ENCODE measurements around the gene PEAR1.
A peak's percentile ranks its signal among the peaks of the same experiment; 100 is the strongest.

Gene PEAR1

DNA sequence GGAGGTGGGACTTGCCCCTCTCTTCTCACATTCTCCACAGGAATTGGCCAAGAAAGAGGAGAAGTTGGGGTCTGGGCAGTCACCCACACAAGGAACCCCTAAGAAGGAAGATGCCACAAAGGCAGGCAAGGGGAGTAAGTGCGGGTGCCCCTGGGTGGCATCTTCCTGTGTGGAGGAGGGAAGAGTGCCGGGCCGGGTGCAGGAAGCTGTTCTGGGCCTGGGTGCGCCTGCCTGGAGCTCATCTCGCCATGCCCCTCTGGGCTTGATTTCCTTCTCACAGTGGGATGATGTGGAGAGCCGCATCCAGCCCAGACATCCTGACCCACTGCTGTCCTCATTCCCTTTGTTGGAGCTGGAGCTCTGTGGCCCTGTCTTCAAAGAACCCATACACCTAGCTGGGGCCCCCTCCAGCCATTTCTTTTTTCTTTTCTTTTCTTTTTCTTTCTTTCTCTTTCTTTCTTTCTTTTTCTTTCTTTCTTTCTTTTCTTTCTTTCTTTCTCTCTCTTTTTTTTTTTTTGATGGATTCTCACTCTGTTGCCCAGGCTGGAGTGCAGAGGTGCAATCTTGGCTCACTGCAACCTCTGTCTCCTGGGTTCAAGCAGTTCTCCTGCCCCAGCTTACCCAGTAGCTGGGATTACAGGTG lies 36.2 kb downstream of the PEAR1 start:
- ChIA-PET POLR2A (interaction anchor here (1.0 kb wide), 1 partner anchor 31 kb away, joined by 3 read pairs; no protein-coding TSS in a partner anchor), CTCF (interaction anchor here (0.8 to 14.3 kb wide), 14 partner anchors 8 to 272 kb away, joined by 3 to 201 read pairs (median 4); partner anchors contain the start of genes INSRR and PEAR1)
- Histone ChIP-seq H3K9me3 (ENCODE audit: control extremely low read depth in 1 of 5, control insufficient read depth in 4 of 5, insufficient read depth in 2 of 5, low read depth in 1 of 5, low read length in 4 of 5) (no peaks in the 10 kb centered on the region), H3K27ac (ENCODE audit: insufficient read depth in 1 of 2, low read depth in 1 of 2, low read length in 2 of 2, poor library complexity in 1 of 2, severe bottlenecking in 2 of 2) (no peak overlapping the region), H3K27me3 (replicated peaks in 2 of 5; ENCODE audit: control insufficient read depth in 4 of 5, insufficient read depth in 5 of 5, low read length in 4 of 5) (peaks cover 0 to 40% (median 19%) of the 10 kb centered on the region in 5 experiments), H3K36me3 (ENCODE audit: control insufficient read depth in 4 of 4, insufficient read depth in 4 of 4, low read length in 3 of 4) (no peaks in the 10 kb centered on the region), H3K4me3 (ENCODE audit: control insufficient read depth in 1 of 7, extremely low read depth in 1 of 7, insufficient read depth in 4 of 7, low read depth in 2 of 7, low read length in 6 of 7) (no peak overlapping the region), H3K4me1 (ENCODE audit: control extremely low read depth in 1 of 4, control insufficient read depth in 4 of 4, insufficient read depth in 4 of 4, low read length in 3 of 4) (peaks cover 0 to 36% (median 26%) of the 10 kb centered on the region in 4 experiments)
- no peak for DNase-seq
- 94% methylated on average over 4 of the region's 6 CpGs for WGBS (ENCODE audit: insufficient coverage)

DNA sequence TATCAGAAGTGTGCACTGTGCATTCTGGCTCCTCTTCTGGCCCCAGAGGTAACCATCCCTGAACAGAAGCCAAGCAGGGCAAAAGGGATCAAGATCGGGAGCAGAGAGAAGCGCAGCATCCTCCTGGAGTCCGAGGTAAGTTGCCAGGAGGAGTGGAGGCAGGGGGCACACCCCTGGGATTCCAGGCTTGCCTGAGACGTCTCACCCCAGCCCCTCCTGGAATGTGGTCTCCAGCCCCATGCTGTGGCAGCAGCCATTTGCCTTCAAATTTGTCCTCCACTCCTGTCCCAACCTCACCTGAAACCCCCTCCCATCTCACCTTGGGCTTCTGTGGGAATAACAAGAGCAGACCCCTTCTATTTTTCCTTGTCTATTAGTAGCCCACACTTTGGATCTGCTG lies 37.0 kb downstream of the PEAR1 start:
- H3K36me3 ChIP-seq (ENCODE audit: control insufficient read depth in 4 of 4, insufficient read depth in 4 of 4, low read length in 3 of 4): peaks cover 0 to 3% (median under 1%) of the 10 kb centered on the region in 4 experiments
- no peak overlapping the region for H3K27ac ChIP-seq (ENCODE audit: insufficient read depth in 1 of 2, low read depth in 1 of 2, low read length in 2 of 2, poor library complexity in 1 of 2, severe bottlenecking in 2 of 2)
- ChIA-PET POLR2A (no interaction called here), CTCF (interaction anchor here (0.8 to 14.3 kb wide), 5 partner anchors 43 to 250 kb away, joined by 3 to 201 read pairs (median 3); partner anchors contain the start of genes INSRR and PEAR1)
- H3K4me1 ChIP-seq (ENCODE audit: control extremely low read depth in 1 of 4, control insufficient read depth in 4 of 4, insufficient read depth in 4 of 4, low read length in 3 of 4): peaks cover 0 to 33% (median 24%) of the 10 kb centered on the region in 4 experiments
- no peak for DNase-seq
- no peak overlapping the region for H3K4me3 ChIP-seq (ENCODE audit: control insufficient read depth in 1 of 7, extremely low read depth in 1 of 7, insufficient read depth in 4 of 7, low read depth in 2 of 7, low read length in 6 of 7)
- WGBS (ENCODE audit: insufficient coverage): 67% methylated on average over 3 of the region's 4 CpGs
- H3K27me3 ChIP-seq (replicated peaks in 2 of 5; ENCODE audit: control insufficient read depth in 4 of 5, insufficient read depth in 5 of 5, low read length in 4 of 5): peaks cover 0 to 32% (median 12%) of the 10 kb centered on the region in 5 experiments
- no peaks in the 10 kb centered on the region for H3K9me3 ChIP-seq (ENCODE audit: control extremely low read depth in 1 of 5, control insufficient read depth in 4 of 5, insufficient read depth in 2 of 5, low read depth in 1 of 5, low read length in 4 of 5)

DNA sequence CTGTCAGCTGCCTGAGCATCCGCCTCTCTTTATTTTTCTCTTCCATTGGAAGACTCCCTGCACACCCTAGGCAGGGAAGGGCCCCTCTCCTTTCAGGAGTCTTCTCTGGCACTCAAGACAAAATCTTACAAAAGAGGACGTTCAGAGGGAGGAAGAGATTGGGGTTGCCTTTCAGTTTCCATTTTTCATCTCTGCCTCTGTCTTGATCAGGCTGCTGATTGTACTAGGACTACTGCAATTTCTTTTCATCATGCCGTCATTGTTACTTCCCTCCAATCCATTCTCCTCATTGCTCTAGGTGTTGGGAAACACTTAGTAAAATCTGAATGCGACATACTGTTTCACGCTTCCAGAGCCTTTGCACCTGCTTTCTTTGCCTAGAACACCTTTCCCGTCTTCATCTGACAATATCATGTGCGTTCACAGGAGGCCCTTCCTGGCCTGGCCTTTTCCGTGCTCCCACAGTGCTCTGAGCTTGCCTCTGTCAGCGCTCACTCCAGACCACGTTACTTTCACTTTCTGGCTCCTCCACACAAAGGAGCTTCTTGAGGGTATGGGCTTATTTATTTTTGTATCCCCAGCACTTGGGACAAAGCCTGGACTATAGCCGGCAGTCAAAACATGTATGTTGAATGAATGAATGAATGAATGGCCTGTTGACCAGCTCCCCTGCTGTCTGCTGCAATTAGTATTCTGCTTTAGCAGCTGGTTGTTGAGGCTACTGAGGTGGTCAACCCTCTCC lies 37.9 kb downstream of the PEAR1 start:
- Histone ChIP-seq H3K9me3 (ENCODE audit: control extremely low read depth in 1 of 5, control insufficient read depth in 4 of 5, insufficient read depth in 2 of 5, low read depth in 1 of 5, low read length in 4 of 5) (no peaks in the 10 kb centered on the region), H3K4me3 (ENCODE audit: control insufficient read depth in 1 of 7, extremely low read depth in 1 of 7, insufficient read depth in 4 of 7, low read depth in 2 of 7, low read length in 6 of 7) (peak overlapping the region in 2 of 7 experiments; percentile 1 to 14), H3K27me3 (replicated peaks in 2 of 5; ENCODE audit: control insufficient read depth in 4 of 5, insufficient read depth in 5 of 5, low read length in 4 of 5) (peaks cover 0 to 31% (median 10%) of the 10 kb centered on the region in 5 experiments), H3K4me1 (ENCODE audit: control extremely low read depth in 1 of 4, control insufficient read depth in 4 of 4, insufficient read depth in 4 of 4, low read length in 3 of 4) (peaks cover 0 to 24% (median 16%) of the 10 kb centered on the region in 4 experiments), H3K27ac (ENCODE audit: insufficient read depth in 1 of 2, low read depth in 1 of 2, low read length in 2 of 2, poor library complexity in 1 of 2, severe bottlenecking in 2 of 2) (no peak overlapping the region), H3K36me3 (ENCODE audit: control insufficient read depth in 4 of 4, insufficient read depth in 4 of 4, low read length in 3 of 4) (peaks cover 0 to 7% (median 3%) of the 10 kb centered on the region in 4 experiments)
- DNase-seq: peak in 2 of 3 donors; percentile 27 to 30
- POLR2A ChIA-PET: no interaction called here
- CTCF ChIA-PET: interaction anchor here (0.5 to 14.3 kb wide), 8 partner anchors 16 to 1369 kb away, joined by 3 to 201 read pairs (median 4); partner anchors contain the start of gene PEAR1
- 59% methylated on average over 10 of the region's 11 CpGs for WGBS (ENCODE audit: insufficient coverage)

DNA sequence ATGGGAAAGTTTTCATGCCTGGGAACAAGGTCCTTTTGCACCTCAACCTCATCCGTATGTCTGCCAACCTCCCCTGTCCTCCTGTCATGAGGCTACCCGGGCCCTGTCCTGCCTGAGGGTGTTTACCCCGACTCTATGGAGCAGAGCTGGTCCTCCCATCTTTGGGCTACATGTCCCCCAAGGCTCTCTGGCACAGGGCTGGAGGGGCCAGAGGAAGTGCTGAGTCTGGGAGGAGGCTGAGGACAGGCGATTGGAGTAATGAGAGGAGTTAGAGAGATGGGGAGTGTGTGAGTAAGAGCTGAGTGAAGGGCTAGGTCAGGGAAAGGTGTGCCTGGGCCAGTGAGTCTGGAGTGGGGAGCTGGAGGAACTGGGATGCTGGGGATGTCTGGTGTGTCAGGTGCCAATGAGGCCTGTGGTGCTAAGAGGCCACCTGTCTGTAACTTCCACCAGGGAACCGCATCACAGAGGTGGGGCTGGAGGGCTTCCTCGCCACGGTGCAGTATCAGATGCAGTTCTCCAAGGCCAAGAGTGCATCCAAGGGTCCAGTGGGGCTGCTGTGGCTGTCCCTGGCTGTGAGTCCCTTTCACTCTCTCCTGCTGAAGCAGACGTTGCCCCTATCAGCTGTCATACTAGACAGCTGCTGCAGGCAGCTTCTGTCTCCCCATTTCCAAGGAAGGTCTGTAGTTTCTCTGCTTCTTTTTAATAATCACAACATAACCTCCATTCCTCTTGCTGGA lies 38.6 kb downstream of the PEAR1 start:
- POLR2A ChIA-PET: no interaction called here
- 77% methylated on average over 6 of the region's 8 CpGs for WGBS (ENCODE audit: insufficient coverage)
- H3K27ac ChIP-seq (ENCODE audit: insufficient read depth in 1 of 2, low read depth in 1 of 2, low read length in 2 of 2, poor library complexity in 1 of 2, severe bottlenecking in 2 of 2): no peak overlapping the region
- H3K36me3 ChIP-seq (ENCODE audit: control insufficient read depth in 4 of 4, insufficient read depth in 4 of 4, low read length in 3 of 4): peaks cover 0 to 15% (median 7%) of the 10 kb centered on the region in 4 experiments
- DNase-seq: no peak
- peaks cover 0 to 25% (median 6%) of the 10 kb centered on the region in 5 experiments for H3K27me3 ChIP-seq (replicated peaks in 2 of 5; ENCODE audit: control insufficient read depth in 4 of 5, insufficient read depth in 5 of 5, low read length in 4 of 5)
- H3K4me1 ChIP-seq (ENCODE audit: control extremely low read depth in 1 of 4, control insufficient read depth in 4 of 4, insufficient read depth in 4 of 4, low read length in 3 of 4): peaks cover 0 to 18% (median 13%) of the 10 kb centered on the region in 4 experiments
- CTCF ChIA-PET: interaction anchor here (0.8 to 14.3 kb wide), 5 partner anchors 15 to 206 kb away, joined by 3 to 201 read pairs (median 4); partner anchors contain the start of gene PEAR1
- H3K4me3 ChIP-seq (ENCODE audit: control insufficient read depth in 1 of 7, extremely low read depth in 1 of 7, insufficient read depth in 4 of 7, low read depth in 2 of 7, low read length in 6 of 7): peak overlapping the region in 2 of 7 experiments; percentile 1 to 14
- H3K9me3 ChIP-seq (ENCODE audit: control extremely low read depth in 1 of 5, control insufficient read depth in 4 of 5, insufficient read depth in 2 of 5, low read depth in 1 of 5, low read length in 4 of 5): no peaks in the 10 kb centered on the region

DNA sequence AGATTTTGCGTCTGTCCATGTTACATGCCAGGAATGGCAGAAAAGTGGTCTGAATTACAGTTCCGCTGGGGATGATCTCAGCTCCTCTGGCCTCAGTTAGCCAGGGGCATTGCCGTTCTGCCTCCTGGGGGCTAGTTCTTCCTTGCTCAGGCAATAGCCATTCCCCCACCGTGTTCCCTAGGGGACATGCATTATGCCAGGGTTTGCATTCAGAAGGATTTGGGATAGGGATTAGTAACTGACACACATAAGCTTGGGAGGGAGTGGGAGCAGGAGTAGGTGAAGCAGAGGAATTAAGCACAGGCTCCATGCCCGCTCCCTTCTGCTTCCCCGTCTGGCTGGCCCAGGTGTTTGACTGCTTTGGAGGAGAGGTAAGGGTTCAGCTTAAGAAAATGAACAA lies 39.6 kb downstream of the PEAR1 start:
- H3K36me3 ChIP-seq (ENCODE audit: control insufficient read depth in 4 of 4, insufficient read depth in 4 of 4, low read length in 3 of 4): peaks cover 0 to 16% (median 10%) of the 10 kb centered on the region in 4 experiments
- no peak for DNase-seq
- WGBS (ENCODE audit: insufficient coverage): 98% methylated on average over 6 of the region's 6 CpGs
- H3K27me3 ChIP-seq (replicated peaks in 2 of 5; ENCODE audit: control insufficient read depth in 4 of 5, insufficient read depth in 5 of 5, low read length in 4 of 5): peaks cover 0 to 16% (median 3%) of the 10 kb centered on the region in 5 experiments
- ChIA-PET CTCF (interaction anchor here (0.6 to 14.3 kb wide), 4 partner anchors 10 to 94 kb away, joined by 3 to 201 read pairs (median 4); partner anchors contain the start of gene PEAR1), POLR2A (no interaction called here)
- no peak overlapping the region for H3K4me3 ChIP-seq (ENCODE audit: control insufficient read depth in 1 of 7, extremely low read depth in 1 of 7, insufficient read depth in 4 of 7, low read depth in 2 of 7, low read length in 6 of 7)
- no peaks in the 10 kb centered on the region for H3K9me3 ChIP-seq (ENCODE audit: control extremely low read depth in 1 of 5, control insufficient read depth in 4 of 5, insufficient read depth in 2 of 5, low read depth in 1 of 5, low read length in 4 of 5)
- no peak overlapping the region for H3K27ac ChIP-seq (ENCODE audit: insufficient read depth in 1 of 2, low read depth in 1 of 2, low read length in 2 of 2, poor library complexity in 1 of 2, severe bottlenecking in 2 of 2)
- H3K4me1 ChIP-seq (ENCODE audit: control extremely low read depth in 1 of 4, control insufficient read depth in 4 of 4, insufficient read depth in 4 of 4, low read length in 3 of 4): peaks cover 0 to 8% (median 3%) of the 10 kb centered on the region in 4 experiments

DNA sequence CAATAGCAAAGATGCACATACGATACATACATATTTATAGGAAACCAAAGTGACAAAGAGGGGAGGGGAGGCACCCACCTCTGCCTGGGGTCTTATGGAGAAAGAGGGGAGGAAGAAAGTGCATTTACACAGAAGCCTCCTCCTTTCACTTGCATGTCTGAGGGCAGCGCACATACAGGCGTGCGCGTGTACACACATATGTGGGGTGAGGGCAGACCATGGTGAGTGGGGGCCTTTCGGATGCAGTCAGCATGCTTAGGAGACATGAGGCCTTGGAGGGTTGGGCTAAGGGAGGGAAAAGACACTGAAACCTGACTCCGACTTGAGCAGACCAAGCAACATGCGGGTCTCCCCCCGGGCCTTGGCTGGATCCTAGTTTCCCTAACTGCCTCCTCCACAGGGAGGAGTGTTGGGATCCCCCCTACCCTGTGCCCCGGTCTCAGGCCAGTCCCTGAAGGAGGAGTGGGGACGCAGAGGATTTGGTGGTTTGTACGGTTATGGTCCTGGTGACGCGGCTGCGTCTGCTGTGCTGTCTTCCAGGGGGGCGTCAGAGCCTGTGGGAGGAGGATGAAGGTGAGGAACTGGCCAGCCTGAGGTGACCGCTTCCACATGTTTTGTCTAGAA lies 42.1 kb downstream of the PEAR1 start:
- Histone ChIP-seq H3K4me1 (ENCODE audit: control extremely low read depth in 1 of 4, control insufficient read depth in 4 of 4, insufficient read depth in 4 of 4, low read length in 3 of 4) (peaks cover 0 to 7% (median 3%) of the 10 kb centered on the region in 4 experiments), H3K27ac (ENCODE audit: insufficient read depth in 1 of 2, low read depth in 1 of 2, low read length in 2 of 2, poor library complexity in 1 of 2, severe bottlenecking in 2 of 2) (no peak overlapping the region), H3K9me3 (ENCODE audit: control extremely low read depth in 1 of 5, control insufficient read depth in 4 of 5, insufficient read depth in 2 of 5, low read depth in 1 of 5, low read length in 4 of 5) (no peaks in the 10 kb centered on the region), H3K4me3 (ENCODE audit: control insufficient read depth in 1 of 7, extremely low read depth in 1 of 7, insufficient read depth in 4 of 7, low read depth in 2 of 7, low read length in 6 of 7) (no peak overlapping the region), H3K36me3 (ENCODE audit: control insufficient read depth in 4 of 4, insufficient read depth in 4 of 4, low read length in 3 of 4) (peaks cover 0 to 40% (median 31%) of the 10 kb centered on the region in 4 experiments), H3K27me3 (replicated peaks in 2 of 5; ENCODE audit: control insufficient read depth in 4 of 5, insufficient read depth in 5 of 5, low read length in 4 of 5) (peaks cover 0 to 3% (median 0%) of the 10 kb centered on the region in 5 experiments)
- ChIA-PET CTCF (interaction anchor here (1.1 to 4.3 kb wide), 3 partner anchors 8 to 137 kb away, joined by 3 to 29 read pairs (median 7); no protein-coding TSS in a partner anchor), POLR2A (no interaction called here)
- 100% methylated on average over 9 of the region's 17 CpGs for WGBS (ENCODE audit: insufficient coverage)
- DNase-seq: no peak
